Measurements from ENCODE around the gene OSBPL6. TPM values are rescaled to one million over a fixed set of nuclear protein-coding genes. Genes with fewer than 3 reads are reported as not detected.

OSBPL6 gene
- total and polyA plus RNA-seq, 5 donors: 2.3 to 8.2 (median 7.2) TPM

- no peak for ATAC-seq
- WGBS: 75% methylated on average over 4 of the region's 4 CpGs
- intact Hi-C loops (cut with DNase I): loop anchor here in 1 of 4 donors (10.0 kb wide), 1 partner anchor 150 kb away; no protein-coding TSS in a partner anchor
- DNase-seq: no peak
- no peak overlapping the region for H3K4me3 ChIP-seq (ENCODE audit: low read length)
- no peaks in the 10 kb centered on the region for H3K9me3 ChIP-seq (ENCODE audit: control insufficient read depth, low read length)
- no peaks in the 10 kb centered on the region for H3K27me3 ChIP-seq (ENCODE audit: control insufficient read depth, insufficient read depth)
- no peaks in the 10 kb centered on the region for H3K4me1 ChIP-seq (ENCODE audit: control insufficient read depth, insufficient read depth, low read length)
- H3K27ac ChIP-seq (ENCODE audit: low read length): no peak overlapping the region
Measured at GRCh38 chr2:178284613-178285286, 90.4 kb downstream of the OSBPL6 start.

DNA sequence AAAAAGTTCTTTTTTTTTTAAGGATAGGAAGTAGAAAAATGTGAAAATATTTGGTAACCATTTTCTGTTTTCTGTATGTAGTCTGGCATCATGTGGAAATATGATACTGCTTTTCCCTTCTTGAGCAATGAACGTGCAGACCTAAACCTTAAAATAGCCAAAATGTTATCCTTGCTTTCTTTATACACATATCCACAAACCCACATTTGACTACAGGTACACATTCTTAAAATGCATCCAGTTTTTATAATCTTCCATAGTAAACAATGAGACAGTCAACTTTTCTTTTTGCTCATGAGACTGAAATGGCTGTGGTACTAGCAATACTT is 90.9 kb downstream of the OSBPL6 start:
- no peaks in the 10 kb centered on the region for H3K4me1 ChIP-seq (ENCODE audit: control insufficient read depth, insufficient read depth, low read length)
- no peak overlapping the region for H3K4me3 ChIP-seq (ENCODE audit: low read length)
- no peaks in the 10 kb centered on the region for H3K27me3 ChIP-seq (ENCODE audit: control insufficient read depth, insufficient read depth)
- intact Hi-C loops (cut with DNase I): loop anchor here in 1 of 4 donors (10.0 kb wide), 1 partner anchor 150 kb away; no protein-coding TSS in a partner anchor
- DNase-seq: no peak
- 56% methylated on average over 1 of the region's 1 CpG for WGBS
- H3K9me3 ChIP-seq (ENCODE audit: control insufficient read depth, low read length): no peaks in the 10 kb centered on the region
- no peak for ATAC-seq
- H3K27ac ChIP-seq (ENCODE audit: low read length): no peak overlapping the region

GRCh38 chr2:178286636-178287035 is 92.3 kb downstream of the OSBPL6 start:
- ATAC-seq: no peak
- Histone ChIP-seq H3K4me3 (ENCODE audit: low read length) (no peak overlapping the region), H3K27me3 (ENCODE audit: control insufficient read depth, insufficient read depth) (no peaks in the 10 kb centered on the region), H3K27ac (ENCODE audit: low read length) (no peak overlapping the region), H3K9me3 (ENCODE audit: control insufficient read depth, low read length) (no peaks in the 10 kb centered on the region), H3K4me1 (ENCODE audit: control insufficient read depth, insufficient read depth, low read length) (no peaks in the 10 kb centered on the region)
- intact Hi-C loops (cut with DNase I): loop anchor here in 1 of 4 donors (10.0 kb wide), 1 partner anchor 152 kb away; no protein-coding TSS in a partner anchor
- DNase-seq: no peak
- 74% methylated on average over 5 of the region's 5 CpGs for WGBS

- WGBS: 35% methylated on average over 3 of the region's 3 CpGs
Measured at GRCh38 chr2:178287652-178288344, 93.5 kb downstream of the OSBPL6 start.

GRCh38 chr2:178291703-178292102 is 97.4 kb downstream of the OSBPL6 start:
- H3K4me3 ChIP-seq (ENCODE audit: low read length): no peak overlapping the region
- ATAC-seq (no peak), DNase-seq (no peak)
- H3K9me3 ChIP-seq (ENCODE audit: control insufficient read depth, low read length): no peaks in the 10 kb centered on the region
- H3K4me1 ChIP-seq (ENCODE audit: control insufficient read depth, insufficient read depth, low read length): no peaks in the 10 kb centered on the region
- intact Hi-C loops (cut with DNase I): no loop called here
- H3K27ac ChIP-seq (ENCODE audit: low read length): no peak overlapping the region
- H3K27me3 ChIP-seq (ENCODE audit: control insufficient read depth, insufficient read depth): no peaks in the 10 kb centered on the region

More at GRCh38 chr2:178287652-178288344, 93.5 kb downstream of the OSBPL6 start:
- no peaks in the 10 kb centered on the region for H3K9me3 ChIP-seq (ENCODE audit: control insufficient read depth, low read length)
- intact Hi-C loops (cut with DNase I): loop anchor here in 1 of 4 donors (10.0 kb wide), 1 partner anchor 153 kb away; no protein-coding TSS in a partner anchor
- no peak for DNase-seq
- no peak for ATAC-seq
- H3K4me1 ChIP-seq (ENCODE audit: control insufficient read depth, insufficient read depth, low read length): no peaks in the 10 kb centered on the region
- H3K27ac ChIP-seq (ENCODE audit: low read length): no peak overlapping the region
- no peak overlapping the region for H3K4me3 ChIP-seq (ENCODE audit: low read length)
- no peaks in the 10 kb centered on the region for H3K27me3 ChIP-seq (ENCODE audit: control insufficient read depth, insufficient read depth)

- Histone ChIP-seq H3K9me3 (ENCODE audit: control insufficient read depth, low read length) (no peaks in the 10 kb centered on the region), H3K4me3 (ENCODE audit: low read length) (no peak overlapping the region), H3K27me3 (ENCODE audit: control insufficient read depth, insufficient read depth) (no peaks in the 10 kb centered on the region), H3K27ac (ENCODE audit: low read length) (no peak overlapping the region), H3K4me1 (ENCODE audit: control insufficient read depth, insufficient read depth, low read length) (no peaks in the 10 kb centered on the region)
- intact Hi-C loops (cut with DNase I): no loop called here
- DNase-seq (no peak), ATAC-seq (no peak)
- 50% methylated on average over 1 of the region's 1 CpG for WGBS
Measured at GRCh38 chr2:178292586-178292985, 98.3 kb downstream of the OSBPL6 start.

DNA sequence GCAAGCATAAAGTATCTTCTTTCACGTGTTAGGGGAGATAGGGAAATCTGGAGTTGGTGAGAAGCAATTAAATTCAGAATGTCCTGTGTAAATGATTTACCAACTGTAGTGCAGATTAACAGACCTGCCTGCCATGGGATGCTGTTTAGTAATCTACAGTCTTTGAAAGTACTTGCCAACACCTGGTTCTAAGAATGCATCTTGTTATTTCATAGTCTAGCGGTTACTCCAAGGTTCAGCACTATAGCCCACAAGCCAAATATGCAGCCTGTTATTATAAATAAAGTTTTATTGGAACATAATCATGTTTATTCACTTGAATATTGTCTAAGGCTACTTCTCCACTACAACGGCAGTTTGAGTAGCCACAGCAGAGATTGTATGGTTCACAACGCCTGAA is 100.8 kb downstream of the OSBPL6 start:
- no peak overlapping the region for H3K27ac ChIP-seq (ENCODE audit: low read length)

GRCh38 chr2:178295906-178296305 is 101.6 kb downstream of the OSBPL6 start:
- H3K27me3 ChIP-seq (ENCODE audit: control insufficient read depth, insufficient read depth): no peaks in the 10 kb centered on the region
- intact Hi-C loops (cut with DNase I): no loop called here
- 87% methylated on average over 3 of the region's 3 CpGs for WGBS
- H3K4me3 ChIP-seq (ENCODE audit: low read length): no peak overlapping the region
- DNase-seq (no peak), ATAC-seq (no peak)
- no peaks in the 10 kb centered on the region for H3K9me3 ChIP-seq (ENCODE audit: control insufficient read depth, low read length)
- H3K27ac ChIP-seq (ENCODE audit: low read length): no peak overlapping the region
- H3K4me1 ChIP-seq (ENCODE audit: control insufficient read depth, insufficient read depth, low read length): no peaks in the 10 kb centered on the region

More for the DNA sequence above, 100.8 kb downstream of the OSBPL6 start:
- no peak for DNase-seq
- intact Hi-C loops (cut with DNase I): no loop called here
- Histone ChIP-seq H3K4me3 (ENCODE audit: low read length) (no peak overlapping the region), H3K9me3 (ENCODE audit: control insufficient read depth, low read length) (no peaks in the 10 kb centered on the region), H3K27me3 (ENCODE audit: control insufficient read depth, insufficient read depth) (no peaks in the 10 kb centered on the region), H3K4me1 (ENCODE audit: control insufficient read depth, insufficient read depth, low read length) (no peaks in the 10 kb centered on the region)
- 87% methylated on average over 4 of the region's 4 CpGs for WGBS
- no peak for ATAC-seq

- no peak for ATAC-seq
Measured at GRCh38 chr2:178296394-178297090, 102.2 kb downstream of the OSBPL6 start.

GRCh38 chr2:178297091-178297411 is 102.7 kb downstream of the OSBPL6 start:
- WGBS: 89% methylated on average over 1 of the region's 1 CpG
- intact Hi-C loops (cut with DNase I): no loop called here
- Histone ChIP-seq H3K27ac (ENCODE audit: low read length) (no peak overlapping the region), H3K9me3 (ENCODE audit: control insufficient read depth, low read length) (no peaks in the 10 kb centered on the region), H3K4me3 (ENCODE audit: low read length) (no peak overlapping the region), H3K4me1 (ENCODE audit: control insufficient read depth, insufficient read depth, low read length) (no peaks in the 10 kb centered on the region), H3K27me3 (ENCODE audit: control insufficient read depth, insufficient read depth) (no peaks in the 10 kb centered on the region)
- no peak for ATAC-seq
- no peak for DNase-seq

More at GRCh38 chr2:178296394-178297090, 102.2 kb downstream of the OSBPL6 start:
- Histone ChIP-seq H3K4me3 (ENCODE audit: low read length) (no peak overlapping the region), H3K9me3 (ENCODE audit: control insufficient read depth, low read length) (no peaks in the 10 kb centered on the region), H3K27me3 (ENCODE audit: control insufficient read depth, insufficient read depth) (no peaks in the 10 kb centered on the region), H3K4me1 (ENCODE audit: control insufficient read depth, insufficient read depth, low read length) (no peaks in the 10 kb centered on the region), H3K27ac (ENCODE audit: low read length) (no peak overlapping the region)
- WGBS: 84% methylated on average over 5 of the region's 5 CpGs
- no peak for DNase-seq
- intact Hi-C loops (cut with DNase I): no loop called here

DNA sequence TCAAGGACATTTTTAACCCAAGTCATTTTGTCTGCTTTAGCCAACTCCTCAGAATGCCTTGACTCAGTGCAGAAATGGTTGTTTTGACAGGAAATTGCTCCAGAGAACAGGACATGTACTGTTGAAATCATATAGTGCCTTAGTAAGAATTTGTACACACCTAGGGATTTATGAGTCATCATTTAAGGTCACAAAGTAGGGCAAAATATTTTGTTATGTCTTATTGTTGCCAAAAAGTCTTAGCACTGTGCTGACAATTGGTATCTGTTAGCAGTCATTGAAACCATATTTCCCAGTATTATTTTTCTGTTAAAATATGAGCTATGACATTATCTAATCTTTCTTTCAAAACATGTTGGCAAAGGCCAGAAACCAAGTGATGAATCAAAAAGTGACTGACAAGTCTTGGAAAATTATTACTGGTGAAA is 104.5 kb downstream of the OSBPL6 start:
- Histone ChIP-seq H3K27me3 (ENCODE audit: control insufficient read depth, insufficient read depth) (no peaks in the 10 kb centered on the region), H3K27ac (ENCODE audit: low read length) (no peak overlapping the region), H3K4me1 (ENCODE audit: control insufficient read depth, insufficient read depth, low read length) (no peaks in the 10 kb centered on the region), H3K4me3 (ENCODE audit: low read length) (no peak overlapping the region), H3K9me3 (ENCODE audit: control insufficient read depth, low read length) (no peaks in the 10 kb centered on the region)
- ATAC-seq (peak; percentile 75 to 86), DNase-seq (no peak)
- intact Hi-C loops (cut with DNase I): no loop called here
